ENCODE measurements around the gene HOOK2.
"Not testable (repeated sequence)": the region's sequence is repeated elsewhere in the genome, so short reads cannot be mapped to it uniquely, and the experiment has no call there.

The HOOK2 gene, protein sequence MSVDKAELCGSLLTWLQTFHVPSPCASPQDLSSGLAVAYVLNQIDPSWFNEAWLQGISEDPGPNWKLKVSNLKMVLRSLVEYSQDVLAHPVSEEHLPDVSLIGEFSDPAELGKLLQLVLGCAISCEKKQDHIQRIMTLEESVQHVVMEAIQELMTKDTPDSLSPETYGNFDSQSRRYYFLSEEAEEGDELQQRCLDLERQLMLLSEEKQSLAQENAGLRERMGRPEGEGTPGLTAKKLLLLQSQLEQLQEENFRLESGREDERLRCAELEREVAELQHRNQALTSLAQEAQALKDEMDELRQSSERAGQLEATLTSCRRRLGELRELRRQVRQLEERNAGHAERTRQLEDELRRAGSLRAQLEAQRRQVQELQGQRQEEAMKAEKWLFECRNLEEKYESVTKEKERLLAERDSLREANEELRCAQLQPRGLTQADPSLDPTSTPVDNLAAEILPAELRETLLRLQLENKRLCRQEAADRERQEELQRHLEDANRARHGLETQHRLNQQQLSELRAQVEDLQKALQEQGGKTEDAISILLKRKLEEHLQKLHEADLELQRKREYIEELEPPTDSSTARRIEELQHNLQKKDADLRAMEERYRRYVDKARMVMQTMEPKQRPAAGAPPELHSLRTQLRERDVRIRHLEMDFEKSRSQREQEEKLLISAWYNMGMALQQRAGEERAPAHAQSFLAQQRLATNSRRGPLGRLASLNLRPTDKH

DNA sequence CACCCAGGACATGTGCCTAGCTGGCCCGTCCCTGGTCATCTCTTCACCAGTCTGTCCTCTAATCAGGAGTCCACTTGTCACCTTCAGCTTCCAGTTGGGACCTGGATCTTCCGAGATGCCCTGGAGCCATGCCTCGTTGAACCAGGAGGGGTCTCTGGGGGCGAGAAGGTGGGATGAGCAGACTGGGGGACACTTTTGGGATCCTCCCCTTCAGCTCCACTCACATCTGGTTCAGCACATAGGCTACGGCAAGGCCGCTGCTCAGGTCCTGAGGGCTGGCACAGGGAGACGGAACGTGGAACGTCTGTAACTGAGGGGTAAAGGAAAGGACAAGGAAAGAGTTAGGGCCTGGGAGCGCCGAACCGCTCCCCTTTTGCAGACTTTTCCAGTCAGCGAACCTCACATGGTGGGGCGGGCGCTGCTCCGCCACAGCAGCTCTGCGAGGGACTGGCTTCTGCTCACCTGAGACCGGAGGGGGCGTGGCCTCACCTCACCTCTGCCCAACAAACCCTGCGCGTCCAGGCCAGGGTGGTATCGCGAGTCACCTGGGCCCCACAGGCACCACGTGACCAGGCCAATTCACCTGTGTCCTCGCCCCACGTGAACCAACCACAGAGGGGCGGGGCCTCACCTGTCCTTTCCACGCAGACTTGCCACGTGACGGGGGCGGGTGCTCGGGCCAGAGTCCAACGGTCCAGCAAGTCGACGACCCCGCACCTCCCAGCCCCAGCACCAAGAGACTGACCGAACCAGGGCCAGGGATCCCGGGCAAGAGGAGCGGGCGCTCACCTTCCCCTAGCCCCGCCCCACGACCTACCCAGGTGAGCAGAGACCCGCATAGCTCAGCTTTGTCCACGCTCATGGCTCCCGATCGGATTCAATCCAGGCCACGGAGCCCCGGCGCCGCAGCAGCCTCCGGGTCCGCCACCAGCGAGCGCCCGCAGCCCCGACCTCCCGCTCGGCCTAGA, at the start of gene HOOK2:
Gene HOOK2 (minus strand): TSS at position 965 of the 968 bp plus-strand sequence. CDS start 103 bp downstream, at position 862.
- DNase-seq, result no peak

DNA sequence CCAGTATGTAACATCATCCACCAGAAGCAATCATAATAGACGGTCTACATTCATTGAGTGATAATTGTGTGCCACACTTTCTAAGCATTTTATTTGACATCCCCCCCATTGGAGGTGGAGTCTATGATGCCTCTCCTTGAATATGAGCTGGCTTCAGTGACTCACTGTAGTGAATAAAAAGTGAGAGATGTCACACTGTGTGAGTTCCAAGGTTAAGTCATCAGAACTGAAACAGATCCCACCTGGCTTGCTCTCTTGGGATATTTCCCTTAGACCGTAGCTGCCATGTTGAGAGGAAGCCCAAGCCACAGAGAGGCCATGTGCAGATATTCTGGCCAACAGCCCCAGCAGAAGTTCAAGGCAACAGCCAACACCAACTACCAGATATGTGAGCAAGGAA, 46.4 kb upstream of the HOOK2 start:
- no peak for DNase-seq

DNA sequence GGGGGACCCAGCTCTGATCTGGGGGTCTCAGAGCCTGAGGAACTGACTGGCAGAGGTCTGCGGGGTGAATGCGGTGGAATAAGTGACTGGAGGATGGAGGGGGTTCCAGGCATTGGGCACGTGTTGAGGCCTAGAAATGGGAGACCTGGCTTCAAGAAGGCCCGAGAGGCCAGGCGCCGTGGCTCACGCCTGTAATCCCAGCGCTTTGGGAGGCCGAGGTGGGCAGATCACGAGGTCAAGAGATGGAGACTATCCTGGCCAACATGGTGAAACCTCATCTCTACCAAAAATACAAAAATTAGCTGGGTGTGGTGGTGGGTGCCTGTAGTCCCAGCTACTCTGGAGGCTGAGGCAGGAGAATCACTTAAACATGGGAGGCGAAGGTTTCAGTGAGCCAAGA, 42.5 kb upstream of the HOOK2 start:
- not testable (repeated sequence) for DNase-seq

- DNase-seq, result not testable (repeated sequence)
Measured at GRCh38 chr19:12817188-12817587, 41.8 kb upstream of the HOOK2 start.

DNA sequence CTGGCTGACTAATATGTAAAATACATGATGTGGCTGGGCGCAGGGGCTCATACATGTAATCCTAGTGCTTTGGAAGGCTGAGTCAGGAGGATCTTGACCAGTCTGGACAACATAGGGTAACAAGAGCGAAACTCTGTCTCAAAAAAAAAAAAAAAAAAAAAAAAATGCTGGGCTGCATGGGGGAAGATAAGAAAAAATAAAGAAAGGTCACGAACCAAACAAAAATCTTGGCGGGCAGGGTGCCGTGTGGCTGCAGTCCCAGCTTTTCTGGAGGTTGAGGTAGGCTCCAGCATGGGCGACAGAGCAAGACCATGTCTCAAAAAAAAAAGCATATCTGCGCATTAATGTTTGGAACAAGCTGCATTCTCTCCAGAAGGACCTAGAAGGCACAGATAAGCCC, 39.7 kb upstream of the HOOK2 start:
- DNase-seq, result no peak

- DNase-seq, result no peak
Measured at GRCh38 chr19:12806242-12807081, 31.1 kb upstream of the HOOK2 start, which contains the start of gene RNASEH2A. RNASEH2A (plus strand) TSS chr19:12806584; CDS start chr19:12806674, 90 bp downstream.

DNA sequence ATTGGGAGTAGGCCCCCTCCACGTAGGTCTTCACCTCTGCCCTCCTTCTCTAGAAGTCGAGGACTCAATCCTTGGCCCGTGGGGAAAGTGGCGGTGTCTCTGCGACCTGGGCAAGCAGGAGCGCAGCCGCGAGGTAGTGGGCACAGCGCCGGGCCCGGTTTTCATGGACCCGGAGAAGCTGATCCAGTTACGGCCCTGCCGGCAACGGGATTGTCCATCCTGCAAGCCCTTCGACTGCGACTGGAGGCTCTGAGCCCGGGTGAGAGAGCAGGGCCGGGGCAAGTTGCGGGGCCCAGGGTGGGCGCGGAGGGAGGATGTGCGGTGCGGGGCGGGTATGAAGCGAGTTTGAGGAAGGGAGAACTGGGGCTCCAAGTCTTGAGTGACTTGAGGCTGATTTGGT, 28.7 kb upstream of the HOOK2 start:
- DNase-seq, result no peak

DNA sequence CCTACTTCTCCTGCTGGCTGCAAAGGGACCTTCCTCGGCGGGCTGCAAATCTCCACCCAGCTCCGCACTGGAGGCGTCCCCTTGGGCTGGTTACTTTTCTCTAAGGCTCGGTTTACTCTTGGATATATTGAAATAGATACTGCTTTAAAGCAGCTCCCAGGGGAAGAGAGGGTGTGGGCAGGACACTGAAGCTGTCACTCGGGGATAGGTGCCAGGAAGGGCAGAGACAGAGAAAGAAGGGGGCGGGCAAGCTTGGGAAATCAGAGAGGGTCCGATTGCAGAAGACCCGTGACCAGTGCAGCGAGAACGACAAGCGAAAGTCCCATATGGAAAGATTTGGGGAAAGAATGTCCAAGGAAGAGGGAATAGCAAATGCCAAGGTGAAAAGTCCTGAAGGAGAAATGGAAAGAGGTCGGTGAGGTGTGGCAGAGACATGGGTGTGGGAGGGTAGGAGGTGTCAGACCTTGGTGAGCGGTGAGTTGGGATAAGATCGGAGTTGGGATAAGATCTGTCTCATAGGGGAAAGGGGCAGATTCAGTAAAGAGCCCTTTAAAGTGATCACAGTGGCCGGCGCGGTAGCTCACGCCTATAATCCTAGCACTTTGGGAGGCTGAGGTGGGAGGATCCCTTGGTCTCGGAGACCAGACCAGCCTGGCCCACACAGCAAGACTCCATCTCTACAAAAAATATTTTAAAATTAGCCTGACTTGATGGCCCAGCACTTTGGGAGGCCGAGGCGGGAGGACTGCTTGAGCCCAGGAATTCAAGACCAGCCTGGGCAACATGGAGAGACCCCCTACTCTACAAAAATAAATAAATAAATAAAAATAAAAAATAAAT, 27.1 kb upstream of the HOOK2 start:
- no peak for DNase-seq

GRCh38 chr19:12801466-12802266, 26.3 kb upstream of the HOOK2 start, which contains the start of the genes PRDX2 and THSD8:
PRDX2 (minus strand) TSS chr19:12801800; CDS start chr19:12801261, 539 bp downstream.
THSD8 (plus strand) TSS chr19:12802069; CDS start chr19:12802072, 3 bp downstream.
- DNase-seq, result no peak

GRCh38 chr19:12800923-12801465, 25.6 kb upstream of the HOOK2 start:
- no peak for DNase-seq

GRCh38 chr19:12800466-12800770, 25.1 kb upstream of the HOOK2 start:
- no peak for DNase-seq

DNA sequence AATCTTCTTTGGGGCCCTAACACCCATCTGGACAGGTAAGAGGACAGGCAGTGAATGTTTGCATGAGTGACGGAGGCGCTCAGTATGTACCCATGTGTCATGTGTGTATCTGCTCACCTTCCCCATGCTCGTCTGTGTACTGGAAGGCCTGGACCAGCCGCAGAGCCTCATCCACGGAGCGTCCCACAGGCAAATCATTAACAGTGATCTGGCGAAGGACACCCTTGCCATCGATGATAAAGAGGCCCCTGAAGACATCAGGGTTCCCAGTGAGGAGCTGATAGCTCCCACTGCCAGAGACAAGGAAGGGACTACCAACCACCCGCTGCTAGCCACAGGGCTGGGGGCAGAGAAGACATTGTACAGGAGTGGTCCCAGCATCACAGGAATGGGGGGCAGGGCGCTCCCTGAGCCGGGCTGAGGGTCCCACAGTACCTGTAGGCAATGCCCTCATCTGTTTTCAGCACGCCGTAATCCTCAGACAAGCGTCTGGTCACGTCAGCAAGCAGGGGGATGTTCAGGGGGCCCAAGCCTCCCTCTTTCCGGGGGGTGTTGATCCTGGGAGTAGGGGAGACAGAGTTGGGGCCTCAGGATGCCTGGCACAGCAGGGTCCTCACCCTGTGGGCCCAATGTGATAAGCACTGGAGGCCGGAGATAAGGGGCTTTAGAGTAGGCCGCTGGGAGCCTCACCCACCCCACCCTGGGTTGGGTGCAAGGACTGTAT, 24.6 kb upstream of the HOOK2 start:
- no peak for DNase-seq

DNA sequence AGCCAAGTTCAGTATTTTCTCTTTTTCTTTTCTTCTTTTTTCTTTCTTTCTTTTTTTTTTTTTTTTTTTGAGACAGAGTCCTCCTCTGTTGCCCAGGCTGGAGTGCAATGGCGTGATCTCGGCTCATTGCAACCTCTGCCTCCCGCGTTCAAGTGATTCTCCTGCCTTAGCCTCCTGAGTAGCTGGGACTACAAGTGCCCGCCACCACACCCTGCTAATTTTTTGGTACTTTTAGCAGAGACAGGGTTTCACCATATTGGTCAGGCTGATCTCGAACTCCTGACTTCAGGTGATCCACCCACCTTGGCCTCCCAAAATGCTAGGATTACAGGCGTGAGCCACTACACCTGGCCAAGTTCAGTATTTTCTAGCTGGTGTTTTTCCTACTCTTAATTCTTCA, 22.3 kb upstream of the HOOK2 start:
- DNase-seq, result not testable (repeated sequence)

GRCh38 chr19:12797141-12797587, 21.8 kb upstream of the HOOK2 start:
- no peak for DNase-seq

- DNase-seq, result no peak
Measured at GRCh38 chr19:12796146-12797071, 21.1 kb upstream of the HOOK2 start.

DNA sequence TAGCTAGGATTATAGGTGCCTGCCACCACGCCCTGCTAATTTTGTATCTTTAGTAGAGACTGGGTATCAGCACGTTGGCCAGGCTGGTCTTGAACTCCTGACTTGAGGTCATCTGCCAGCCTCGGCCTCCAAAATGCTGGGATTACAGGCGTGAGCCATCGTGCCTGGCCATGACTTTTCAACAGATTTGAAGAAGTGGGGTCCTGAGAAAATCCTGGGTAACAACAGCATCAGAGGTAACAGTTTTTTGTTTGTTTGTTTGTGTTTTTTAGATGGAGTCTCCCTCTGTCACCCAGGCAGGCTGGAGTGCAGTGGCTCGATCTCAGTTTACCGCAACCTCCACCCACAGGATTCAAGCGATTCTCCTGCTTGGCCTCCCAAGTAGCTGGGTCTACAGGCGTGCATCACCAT, 19.6 kb upstream of the HOOK2 start:
- DNase-seq, result no peak

DNA sequence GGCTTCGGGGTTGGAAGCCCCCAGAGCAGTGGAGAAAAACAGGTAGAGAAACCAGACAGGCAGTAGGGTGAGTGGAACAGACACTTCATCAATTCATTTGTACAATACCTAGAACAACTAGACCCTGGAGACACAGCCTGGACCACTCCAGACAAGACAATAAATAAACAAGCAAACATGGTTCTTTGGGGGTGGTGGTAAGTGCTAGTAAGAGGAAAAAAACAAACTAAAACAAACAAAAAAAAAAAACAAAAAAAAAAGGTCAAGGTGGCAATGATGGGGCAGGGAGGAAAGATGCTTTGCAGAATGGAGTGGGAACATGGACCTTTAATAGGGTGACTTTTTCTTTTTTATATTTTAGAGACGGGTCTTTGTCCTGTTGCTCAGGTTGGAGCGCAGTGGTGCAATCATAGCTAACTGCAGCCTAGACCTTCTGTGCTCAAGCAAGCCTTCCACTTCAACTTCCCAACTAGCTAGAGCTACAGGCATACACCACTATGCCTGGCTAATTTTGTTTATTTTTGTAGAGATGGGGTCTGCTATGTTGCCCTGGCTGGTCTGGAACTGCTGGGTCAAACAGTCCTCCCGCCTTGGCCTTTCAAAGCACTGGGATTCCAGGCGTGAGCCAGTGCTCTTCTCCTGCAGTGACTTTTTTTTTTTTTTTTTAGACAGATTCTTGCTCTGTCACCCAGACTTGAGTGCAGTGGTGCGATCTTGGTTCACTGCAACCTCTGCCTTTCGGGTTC, 19.0 kb upstream of the HOOK2 start:
- no peak for DNase-seq
